Adrenal gland (tissue), 5 donors: ENCODE results near the gene ADAM10.

Experiments
- CTCF ChIP-seq, 6 experiments: fragments of 450-650 bp in 4 of 6; fragments of 200-600 bp in 2 of 6; sonication (generic) in 1 of 6; IDR thresholded peaks; 1 replicate in 5 of 6; 2 replicates in 1 of 6; pipeline versions ENCODE4 v1.5.1 to v1.8.0; 2016 to 2021; ENCODE audit warnings: antibody characterized with exemption in 6 of 6, mild to moderate bottlenecking in 2 of 6, moderate library complexity in 1 of 6
- POLR2A ChIP-seq, 2 donors: fragments of 450-650 bp; IDR thresholded peaks; one replicate each; pipeline ENCODE4 v1.6.1; 2017; ENCODE audit warnings: antibody characterized with exemption in 2 of 2, mild to moderate bottlenecking in 2 of 2, moderate library complexity in 1 of 2
- donor health status: DM: no; HTN: no; CAD: no.

- TF ChIP-seq CTCF (IDR thresholded peaks at IDR 0.05) (no peak), POLR2A (IDR thresholded peaks at IDR 0.05) (no peak)
Measured at GRCh38 chr15:58752716-58753115, 3.2 kb upstream of the ADAM10 start.
